ENCODE measurements around the gene EME2. TPM values are rescaled to one million over a fixed set of nuclear protein-coding genes. Genes with fewer than 3 reads are reported as not detected.

The EME2 gene
- polyA plus RNA-seq, 1 experiment, result 2.4 TPM

DNA sequence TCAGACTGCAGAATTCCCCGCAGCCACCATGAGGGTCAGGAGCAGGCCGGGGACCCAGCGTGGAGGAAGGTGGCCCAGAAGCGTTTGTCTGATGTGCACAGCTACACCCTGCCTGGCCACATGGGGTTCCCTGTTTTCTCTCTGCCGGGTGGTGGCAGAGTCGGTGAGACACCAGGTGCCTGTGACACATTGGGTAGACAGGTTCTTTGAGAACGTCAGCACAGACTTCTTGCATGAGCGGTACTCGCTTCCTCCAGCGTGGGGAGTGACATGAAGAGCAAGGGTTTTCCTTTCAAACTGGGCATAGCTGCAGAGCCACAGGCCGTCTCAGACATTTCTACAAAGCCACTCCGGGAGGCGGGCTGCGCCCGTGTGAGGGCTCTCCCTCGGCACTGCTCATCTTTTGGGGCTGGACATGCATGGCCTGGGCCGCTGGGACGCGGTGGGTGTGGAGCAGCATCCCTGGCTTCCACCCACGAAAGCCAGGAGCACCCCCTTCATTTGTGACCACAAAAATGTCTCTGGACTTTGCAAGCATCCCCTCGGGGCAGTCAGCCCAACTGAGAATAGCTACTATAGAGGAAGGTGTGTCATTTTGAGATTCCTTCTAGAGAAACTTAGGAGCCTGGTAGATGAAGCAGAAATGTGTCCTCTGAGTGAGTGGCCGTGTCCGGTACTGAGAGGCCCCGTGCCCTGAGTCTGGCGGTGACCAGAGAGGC is 27.3 kb upstream of the EME2 start:
- TF ChIP-seq, protein P1, sequence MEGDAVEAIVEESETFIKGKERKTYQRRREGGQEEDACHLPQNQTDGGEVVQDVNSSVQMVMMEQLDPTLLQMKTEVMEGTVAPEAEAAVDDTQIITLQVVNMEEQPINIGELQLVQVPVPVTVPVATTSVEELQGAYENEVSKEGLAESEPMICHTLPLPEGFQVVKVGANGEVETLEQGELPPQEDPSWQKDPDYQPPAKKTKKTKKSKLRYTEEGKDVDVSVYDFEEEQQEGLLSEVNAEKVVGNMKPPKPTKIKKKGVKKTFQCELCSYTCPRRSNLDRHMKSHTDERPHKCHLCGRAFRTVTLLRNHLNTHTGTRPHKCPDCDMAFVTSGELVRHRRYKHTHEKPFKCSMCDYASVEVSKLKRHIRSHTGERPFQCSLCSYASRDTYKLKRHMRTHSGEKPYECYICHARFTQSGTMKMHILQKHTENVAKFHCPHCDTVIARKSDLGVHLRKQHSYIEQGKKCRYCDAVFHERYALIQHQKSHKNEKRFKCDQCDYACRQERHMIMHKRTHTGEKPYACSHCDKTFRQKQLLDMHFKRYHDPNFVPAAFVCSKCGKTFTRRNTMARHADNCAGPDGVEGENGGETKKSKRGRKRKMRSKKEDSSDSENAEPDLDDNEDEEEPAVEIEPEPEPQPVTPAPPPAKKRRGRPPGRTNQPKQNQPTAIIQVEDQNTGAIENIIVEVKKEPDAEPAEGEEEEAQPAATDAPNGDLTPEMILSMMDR (IDR thresholded peaks at IDR 0.05; ENCODE audit: low read depth, low read length), result no peak
- Histone ChIP-seq H3K27ac (ENCODE audit: low read depth, low read length) (peak overlapping the region; percentile 94), H3K9me3 (ENCODE audit: control insufficient read depth, insufficient read depth, low read length) (peaks cover 2% of the 10 kb centered on the region; the same call in 1 of the 2 replicates), H3K27me3 (ENCODE audit: control insufficient read depth, insufficient read depth, low read length) (no peaks in the 10 kb centered on the region), H3K4me3 (ENCODE audit: low read depth, low read length) (no peak overlapping the region)
- POLR2A ChIA-PET, result interaction anchor here (0.6 to 1.2 kb wide), 3 partner anchors 28 to 273 kb away, joined by 4 to 5 read pairs (median 4); partner anchors contain the start of genes EME2, MAPK8IP3 and MRPS34
- DNase-seq (ENCODE audit: low read depth, low spot score), result peak; percentile 26
- CTCF ChIA-PET, result interaction anchor here (1.0 kb wide), 1 partner anchor 40 kb away, joined by 3 read pairs; the partner anchor contains the start of gene MAPK8IP3

DNA sequence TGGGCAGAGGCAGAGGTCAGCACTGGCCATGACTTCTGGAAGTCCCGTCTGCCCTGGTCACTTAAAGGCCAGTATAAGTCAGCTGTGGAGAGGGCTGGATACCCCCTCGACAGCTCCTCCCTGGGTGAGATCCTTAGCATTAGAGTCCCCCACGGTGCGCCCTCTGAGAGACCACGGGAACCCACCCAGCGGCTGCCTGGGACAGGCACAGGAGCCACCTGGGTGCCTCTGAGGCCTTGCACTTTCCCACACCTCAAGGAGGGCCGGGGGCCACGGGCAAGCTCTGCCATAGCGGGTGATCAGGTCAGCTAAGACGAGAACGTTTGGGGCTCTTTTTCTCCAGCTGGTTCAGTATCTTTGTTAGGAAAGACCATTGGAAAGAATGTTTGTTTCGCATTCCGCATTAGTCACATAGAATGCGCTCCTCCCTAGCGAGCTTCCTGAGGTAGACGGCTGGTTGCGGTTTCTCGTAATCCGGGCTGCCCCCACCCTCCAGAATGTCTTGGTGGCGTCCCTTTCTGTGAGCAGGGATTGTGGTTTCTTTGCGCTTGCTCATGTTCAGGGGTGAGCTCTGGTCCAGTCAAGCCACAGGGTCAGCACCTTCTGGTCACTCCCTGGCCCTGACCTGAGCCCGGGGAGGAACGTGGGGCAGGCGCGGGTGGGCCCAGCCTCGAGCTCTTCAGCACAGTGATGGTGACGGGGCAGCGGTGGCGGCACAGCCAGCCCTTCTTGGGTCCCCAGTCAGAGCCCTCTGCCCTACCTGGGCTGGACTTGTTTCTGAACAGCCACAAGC is 26.5 kb upstream of the EME2 start:
- peak overlapping the region; percentile 94 for H3K27ac ChIP-seq (ENCODE audit: low read depth, low read length)
- H3K9me3 ChIP-seq (ENCODE audit: control insufficient read depth, insufficient read depth, low read length), result no peaks in the 10 kb centered on the region; the same call in 1 of the 2 replicates
- CTCF ChIA-PET, result interaction anchor here (1.0 kb wide), 1 partner anchor 41 kb away, joined by 3 read pairs; the partner anchor contains the start of gene MAPK8IP3
- DNase-seq (ENCODE audit: low read depth, low spot score), result peak; percentile 33
- H3K4me3 ChIP-seq (ENCODE audit: low read depth, low read length), result no peak overlapping the region
- POLR2A ChIA-PET, result interaction anchor here (1.1 to 1.2 kb wide), 2 partner anchors 27 to 40 kb away, joined by 4 to 5 read pairs; partner anchors contain the start of genes EME2, MAPK8IP3 and MRPS34
- no peaks in the 10 kb centered on the region for H3K27me3 ChIP-seq (ENCODE audit: control insufficient read depth, insufficient read depth, low read length)
- TF ChIP-seq, protein P1 (IDR thresholded peaks at IDR 0.05; ENCODE audit: low read depth, low read length), result no peak

DNA sequence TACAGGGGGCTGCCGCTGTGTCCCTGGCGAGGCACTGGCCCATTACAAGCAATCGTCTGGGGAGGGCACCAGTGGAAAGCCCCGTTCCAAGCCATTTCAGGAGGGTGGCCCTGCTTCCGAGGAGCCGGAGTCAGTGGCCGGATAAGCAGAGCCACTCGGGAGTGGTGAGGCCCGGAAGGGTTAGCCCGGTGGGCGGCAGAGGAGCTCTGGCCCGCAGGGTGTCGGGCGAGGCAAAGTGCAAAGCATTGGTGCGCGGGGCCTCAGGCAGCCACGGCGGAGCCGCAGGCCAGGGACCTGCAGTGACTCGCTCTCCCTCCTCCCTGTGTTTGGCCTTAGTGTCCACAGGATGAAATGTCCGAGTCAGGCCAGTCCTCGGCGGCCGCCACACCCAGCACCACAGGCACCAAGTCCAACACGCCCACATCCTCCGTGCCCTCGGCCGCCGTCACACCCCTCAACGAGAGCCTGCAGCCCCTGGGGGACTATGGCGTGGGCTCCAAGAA is 25.9 kb upstream of the EME2 start:
- ChIA-PET POLR2A (interaction anchor here (1.2 kb wide), 1 partner anchor 26 kb away, joined by 5 read pairs; the partner anchor contains the start of genes EME2 and MRPS34), CTCF (no interaction called here)
- Histone ChIP-seq H3K9me3 (ENCODE audit: control insufficient read depth, insufficient read depth, low read length) (no peaks in the 10 kb centered on the region; the same call in 1 of the 2 replicates), H3K4me3 (ENCODE audit: low read depth, low read length) (no peak overlapping the region), H3K27ac (ENCODE audit: low read depth, low read length) (peak overlapping the region; percentile 94), H3K27me3 (ENCODE audit: control insufficient read depth, insufficient read depth, low read length) (no peaks in the 10 kb centered on the region)
- TF ChIP-seq, protein P1 (IDR thresholded peaks at IDR 0.05; ENCODE audit: low read depth, low read length), result no peak
- no peak for DNase-seq (ENCODE audit: low read depth, low spot score)

DNA sequence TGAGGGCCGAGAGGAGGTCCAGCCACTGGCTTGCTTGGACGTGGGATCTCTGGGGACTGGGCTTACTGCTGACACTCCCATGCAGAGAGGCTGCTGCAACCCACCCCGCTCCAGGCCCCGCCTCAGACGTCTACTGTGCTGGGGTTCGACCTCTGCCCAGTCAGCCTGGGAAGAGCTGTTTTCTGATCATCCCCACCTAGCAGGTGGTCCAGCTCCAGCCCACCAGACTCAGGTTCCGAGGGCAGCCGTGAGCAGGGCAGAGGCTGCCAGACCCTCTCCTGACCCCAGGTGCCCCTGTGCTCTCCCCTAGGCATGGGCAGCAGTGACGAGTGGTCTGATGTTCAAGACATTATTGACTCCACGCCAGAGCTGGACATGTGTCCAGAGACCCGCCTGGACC is 24.7 kb upstream of the EME2 start:
- no peaks in the 10 kb centered on the region; the same call in 1 of the 2 replicates for H3K9me3 ChIP-seq (ENCODE audit: control insufficient read depth, insufficient read depth, low read length)
- ChIA-PET POLR2A (no interaction called here), CTCF (no interaction called here)
- H3K4me3 ChIP-seq (ENCODE audit: low read depth, low read length), result no peak overlapping the region
- H3K27me3 ChIP-seq (ENCODE audit: control insufficient read depth, insufficient read depth, low read length), result no peaks in the 10 kb centered on the region
- H3K27ac ChIP-seq (ENCODE audit: low read depth, low read length), result no peak overlapping the region
- TF ChIP-seq, protein P1 (IDR thresholded peaks at IDR 0.05; ENCODE audit: low read depth, low read length), result no peak
- no peak for DNase-seq (ENCODE audit: low read depth, low spot score)
